Uterus (tissue), 2 donors: ENCODE measurements around the gene SMIM14.

Experiments
- POLR2A ChIP-seq, 2 donors: fragments of 450-650 bp; IDR thresholded peaks; one replicate each; pipeline ENCODE4 v1.6.1; 2016; ENCODE audit warnings: antibody characterized with exemption in 2 of 2, mild to moderate bottlenecking in 1 of 2, moderate library complexity in 1 of 2
- TF ChIP-seq, protein P1 (sequence below), 4 experiments: fragments of 200-600 bp in 2 of 4; fragments of 450-650 bp in 2 of 4; sonication (generic) in 2 of 4; IDR thresholded peaks; one replicate each; pipeline ENCODE4 v1.5.1; 2016 to 2019; ENCODE audit warnings: antibody characterized with exemption in 4 of 4, mild to moderate bottlenecking in 2 of 4, moderate library complexity in 1 of 4

DNA sequence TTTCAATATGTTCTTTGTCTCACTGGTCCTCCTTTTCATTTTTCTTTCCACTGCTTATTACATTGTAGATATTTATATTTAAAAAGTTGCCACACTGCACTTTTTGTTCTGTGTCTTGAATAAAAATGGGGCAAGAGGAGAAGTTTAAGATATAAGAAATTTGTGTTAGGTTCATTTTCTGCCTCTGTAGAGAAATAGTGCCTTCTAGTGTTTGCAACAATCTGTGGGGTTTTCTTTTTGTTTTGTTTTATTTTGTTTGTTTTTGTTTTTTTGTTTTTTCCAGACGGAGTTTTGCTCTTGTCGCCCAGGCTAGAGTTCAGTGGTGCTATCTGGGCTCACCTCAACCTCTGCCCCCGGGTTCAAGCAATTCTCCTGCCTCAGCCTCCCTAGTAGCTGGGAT lies 20.1 kb upstream of the SMIM14 start:
- TF ChIP-seq, protein P1, sequence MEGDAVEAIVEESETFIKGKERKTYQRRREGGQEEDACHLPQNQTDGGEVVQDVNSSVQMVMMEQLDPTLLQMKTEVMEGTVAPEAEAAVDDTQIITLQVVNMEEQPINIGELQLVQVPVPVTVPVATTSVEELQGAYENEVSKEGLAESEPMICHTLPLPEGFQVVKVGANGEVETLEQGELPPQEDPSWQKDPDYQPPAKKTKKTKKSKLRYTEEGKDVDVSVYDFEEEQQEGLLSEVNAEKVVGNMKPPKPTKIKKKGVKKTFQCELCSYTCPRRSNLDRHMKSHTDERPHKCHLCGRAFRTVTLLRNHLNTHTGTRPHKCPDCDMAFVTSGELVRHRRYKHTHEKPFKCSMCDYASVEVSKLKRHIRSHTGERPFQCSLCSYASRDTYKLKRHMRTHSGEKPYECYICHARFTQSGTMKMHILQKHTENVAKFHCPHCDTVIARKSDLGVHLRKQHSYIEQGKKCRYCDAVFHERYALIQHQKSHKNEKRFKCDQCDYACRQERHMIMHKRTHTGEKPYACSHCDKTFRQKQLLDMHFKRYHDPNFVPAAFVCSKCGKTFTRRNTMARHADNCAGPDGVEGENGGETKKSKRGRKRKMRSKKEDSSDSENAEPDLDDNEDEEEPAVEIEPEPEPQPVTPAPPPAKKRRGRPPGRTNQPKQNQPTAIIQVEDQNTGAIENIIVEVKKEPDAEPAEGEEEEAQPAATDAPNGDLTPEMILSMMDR (IDR thresholded peaks at IDR 0.05) = no peak
- no peak for TF ChIP-seq POLR2A (IDR thresholded peaks at IDR 0.05)
